ENCODE data around the gene DISC1. TPM values are rescaled to one million over a fixed set of nuclear protein-coding genes. Genes with fewer than 3 reads are reported as not detected.
"Not testable (repeated sequence)": the region's sequence is repeated elsewhere in the genome, so short reads cannot be mapped to it uniquely, and the experiment has no call there.

Gene DISC1
- total and polyA plus RNA-seq, 2 donors (not counting 1 experiment from before 2014, with no cell fraction given) = 2.0 to 4.3 TPM

DNA sequence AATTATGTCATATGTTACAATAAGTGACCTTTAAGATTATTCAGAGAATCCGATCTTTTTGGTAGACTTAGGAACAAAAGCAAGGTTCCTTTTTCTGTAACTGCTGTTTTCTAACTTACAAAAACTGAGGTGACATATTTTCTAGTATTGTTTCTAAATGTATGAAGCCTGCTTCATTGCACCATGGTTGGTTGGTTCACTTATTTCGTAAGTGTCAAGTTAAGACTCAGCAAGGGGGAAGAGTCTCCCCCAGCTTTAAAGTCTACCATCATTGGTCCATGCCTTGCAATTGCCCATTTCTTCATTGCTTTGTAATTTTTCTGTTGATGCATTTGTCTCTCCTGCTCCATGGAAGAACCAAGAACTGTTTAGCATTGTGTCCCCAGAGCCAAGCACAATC is 136.9 kb downstream of the DISC1 start:
- Histone ChIP-seq H4K20me1 (ENCODE audit: control insufficient read depth, extremely low read depth, insufficient read depth, low read length) (no peaks in the 10 kb centered on the region), H3K9ac (ENCODE audit: insufficient read depth, low read length) (no peak overlapping the region), H3K4me3 (replicated peaks in 1 of 4; ENCODE audit: control extremely low read depth in 1 of 4, insufficient read depth in 1 of 4, low read depth in 3 of 4, low read length in 4 of 4) (no peak overlapping the region), H3K9me3 (ENCODE audit: control insufficient read depth, insufficient read depth, low read depth, low read length) (no peaks in the 10 kb centered on the region), H3K36me3 (ENCODE audit: control insufficient read depth, insufficient read depth, low read length) (no peaks in the 10 kb centered on the region), H3K27me3 (ENCODE audit: control insufficient read depth, insufficient read depth, low read length) (no peaks in the 10 kb centered on the region), H3K4me1 (ENCODE audit: control insufficient read depth, extremely low read depth, insufficient read depth, low read length) (no peaks in the 10 kb centered on the region), H3K4me2 (ENCODE audit: extremely low read depth, insufficient read depth, low read length) (no peak overlapping the region), H3K79me2 (ENCODE audit: control insufficient read depth, insufficient read depth, low read length) (no peaks in the 10 kb centered on the region), H2AFZ (ENCODE audit: low read length) (no peak overlapping the region), H3K27ac (ENCODE audit: insufficient read depth, low read length) (no peak overlapping the region)
- TF ChIP-seq CTCF (conservative IDR thresholded peaks at IDR 0.05 in 1 of 2, IDR thresholded peaks at IDR 0.05 in 1 of 2; ENCODE audit: low read depth in 1 of 2, low read length in 2 of 2) (no peak), EZH2 (IDR thresholded peaks at IDR 0.05; ENCODE audit: low read length, missing control alignments) (no peak)
- DNase-seq (ENCODE audit: low read depth in 2 of 2) = no peak

DNA sequence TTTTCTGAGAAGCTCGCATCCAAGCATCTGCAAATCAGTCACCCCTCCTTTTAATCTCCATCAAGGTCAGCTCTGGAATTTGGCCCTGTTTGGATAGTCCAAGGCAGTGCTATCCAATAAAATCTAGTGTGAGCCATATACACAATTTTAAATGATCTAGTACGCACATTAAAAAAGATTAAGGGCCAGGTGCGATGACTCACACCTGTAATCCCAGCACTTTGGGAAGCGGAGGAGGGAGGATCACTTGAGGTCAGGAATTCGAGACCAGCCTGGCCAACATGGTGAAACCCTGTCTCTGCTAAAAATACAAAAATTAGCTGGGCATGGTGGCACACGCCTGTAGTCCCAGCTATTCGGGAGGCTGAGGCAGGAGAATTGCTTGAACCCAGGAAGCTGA is 139.2 kb downstream of the DISC1 start:
- not testable (repeated sequence) for H3K36me3 ChIP-seq (ENCODE audit: control insufficient read depth, insufficient read depth, low read length); H3K4me1 ChIP-seq (ENCODE audit: control insufficient read depth, extremely low read depth, insufficient read depth, low read length); H2AFZ ChIP-seq (ENCODE audit: low read length); H3K9ac ChIP-seq (ENCODE audit: insufficient read depth, low read length); H3K4me3 ChIP-seq (replicated peaks in 1 of 4; ENCODE audit: control extremely low read depth in 1 of 4, insufficient read depth in 1 of 4, low read depth in 3 of 4, low read length in 4 of 4); H3K9me3 ChIP-seq (ENCODE audit: control insufficient read depth, insufficient read depth, low read depth, low read length); DNase-seq (ENCODE audit: low read depth in 2 of 2); H3K27ac ChIP-seq (ENCODE audit: insufficient read depth, low read length); H3K4me2 ChIP-seq (ENCODE audit: extremely low read depth, insufficient read depth, low read length); H3K27me3 ChIP-seq (ENCODE audit: control insufficient read depth, insufficient read depth, low read length); H3K79me2 ChIP-seq (ENCODE audit: control insufficient read depth, insufficient read depth, low read length); H4K20me1 ChIP-seq (ENCODE audit: control insufficient read depth, extremely low read depth, insufficient read depth, low read length)

- no peak for DNase-seq (ENCODE audit: low read depth in 2 of 2)
- Histone ChIP-seq H3K36me3 (ENCODE audit: control insufficient read depth, insufficient read depth, low read length) (no peaks in the 10 kb centered on the region), H3K9ac (ENCODE audit: insufficient read depth, low read length) (no peak overlapping the region), H3K4me2 (ENCODE audit: extremely low read depth, insufficient read depth, low read length) (no peak overlapping the region), H3K27ac (ENCODE audit: insufficient read depth, low read length) (no peak overlapping the region), H2AFZ (ENCODE audit: low read length) (no peak overlapping the region), H4K20me1 (ENCODE audit: control insufficient read depth, extremely low read depth, insufficient read depth, low read length) (no peaks in the 10 kb centered on the region), H3K79me2 (ENCODE audit: control insufficient read depth, insufficient read depth, low read length) (no peaks in the 10 kb centered on the region), H3K9me3 (ENCODE audit: control insufficient read depth, insufficient read depth, low read depth, low read length) (no peaks in the 10 kb centered on the region), H3K27me3 (ENCODE audit: control insufficient read depth, insufficient read depth, low read length) (no peaks in the 10 kb centered on the region), H3K4me1 (ENCODE audit: control insufficient read depth, extremely low read depth, insufficient read depth, low read length) (no peaks in the 10 kb centered on the region), H3K4me3 (replicated peaks in 1 of 4; ENCODE audit: control extremely low read depth in 1 of 4, insufficient read depth in 1 of 4, low read depth in 3 of 4, low read length in 4 of 4) (no peak overlapping the region)
- no peak for TF ChIP-seq CTCF (conservative IDR thresholded peaks at IDR 0.05 in 1 of 2, IDR thresholded peaks at IDR 0.05 in 1 of 2; ENCODE audit: low read depth in 1 of 2, low read length in 2 of 2)
- no peak for TF ChIP-seq EZH2 (IDR thresholded peaks at IDR 0.05; ENCODE audit: low read length, missing control alignments)
These were observed 140.9 kb downstream of the DISC1 start for GRCh38 chr1:231767471-231767870.

All from fibroblast of lung (primary cell).